GM19043 (cell line): ENCODE data around the gene TMEM254.
"Not testable (repeated sequence)": the region's sequence is repeated elsewhere in the genome, so short reads cannot be mapped to it uniquely, and the experiment has no call there.

Experiments used
- ATAC-seq: cut with Tn5 transposase; IDR thresholded peaks from one replicate; pipeline ENCODE4 v1.9.1; 2021; ENCODE audit warnings: low read depth; ENCODE audit not compliant: unreplicated experiment

The TMEM254 gene, protein sequence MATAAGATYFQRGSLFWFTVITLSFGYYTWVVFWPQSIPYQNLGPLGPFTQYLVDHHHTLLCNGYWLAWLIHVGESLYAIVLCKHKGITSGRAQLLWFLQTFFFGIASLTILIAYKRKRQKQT

DNA sequence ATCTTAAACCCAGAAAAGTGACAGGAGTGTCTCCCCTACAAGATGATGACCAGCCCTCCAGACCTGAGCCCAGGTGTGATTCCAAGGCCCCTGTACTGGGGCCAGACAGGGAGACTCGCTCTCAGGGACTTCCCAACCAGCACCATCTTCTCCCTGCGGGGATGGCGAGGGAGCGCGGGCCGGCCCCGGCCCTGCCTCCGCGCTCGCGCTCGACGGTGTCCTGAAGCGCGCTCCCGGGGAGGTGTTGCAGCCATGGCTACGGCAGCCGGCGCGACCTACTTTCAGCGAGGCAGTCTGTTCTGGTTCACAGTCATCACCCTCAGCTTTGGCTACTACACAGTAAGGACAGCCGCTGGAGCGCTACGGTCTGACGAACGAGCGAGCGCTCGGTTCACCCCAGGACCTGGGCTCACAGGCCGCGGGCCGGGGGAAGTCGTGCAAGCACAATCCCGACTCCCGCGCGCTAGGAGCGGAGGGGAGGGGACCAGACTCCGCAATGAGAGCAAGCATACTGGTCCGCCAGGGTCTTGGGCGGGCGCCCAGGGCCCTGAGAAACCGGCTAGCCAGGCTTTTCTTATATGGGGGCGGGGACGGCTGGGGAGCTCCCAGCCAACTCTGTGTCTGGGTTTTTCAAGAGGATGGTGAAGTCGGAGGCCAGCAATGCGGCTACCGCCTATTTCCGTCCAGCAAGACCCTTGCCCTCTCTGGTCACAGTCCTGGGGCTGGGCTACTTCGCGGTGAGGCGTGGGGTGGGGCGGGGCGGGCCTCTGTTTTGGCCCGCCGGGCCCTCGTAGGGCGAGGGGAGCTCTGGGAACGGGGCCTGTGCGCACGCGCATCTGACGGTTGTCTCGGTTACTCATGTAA lies at the start of gene TMEM254:
TMEM254 (plus strand) TSS at position 218 of the 864 bp plus-strand sequence; CDS start at position 253, 35 bp downstream.
- peak; percentile 87 for ATAC-seq

DNA sequence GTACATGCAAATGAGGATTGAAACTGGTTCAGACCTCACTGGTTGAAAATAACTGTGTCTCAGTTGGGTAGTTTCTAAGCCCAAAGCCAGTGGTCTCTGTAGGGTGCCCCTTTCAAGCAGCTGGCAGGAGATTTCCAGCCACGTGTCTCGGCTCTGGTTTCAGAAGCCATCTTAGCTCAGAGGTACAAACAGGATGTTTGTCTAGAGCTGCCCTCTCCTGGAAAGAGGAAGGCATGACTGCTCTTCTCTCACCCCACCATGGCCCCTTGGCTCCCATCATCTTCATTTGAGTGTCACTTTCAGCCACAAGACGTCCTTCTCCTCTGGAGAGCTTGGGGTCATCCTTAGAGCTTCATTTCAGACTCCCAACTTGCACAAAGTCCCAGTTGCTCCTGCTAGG lies 49.3 kb upstream of the TMEM254 start:
- ATAC-seq: not testable (repeated sequence)

DNA sequence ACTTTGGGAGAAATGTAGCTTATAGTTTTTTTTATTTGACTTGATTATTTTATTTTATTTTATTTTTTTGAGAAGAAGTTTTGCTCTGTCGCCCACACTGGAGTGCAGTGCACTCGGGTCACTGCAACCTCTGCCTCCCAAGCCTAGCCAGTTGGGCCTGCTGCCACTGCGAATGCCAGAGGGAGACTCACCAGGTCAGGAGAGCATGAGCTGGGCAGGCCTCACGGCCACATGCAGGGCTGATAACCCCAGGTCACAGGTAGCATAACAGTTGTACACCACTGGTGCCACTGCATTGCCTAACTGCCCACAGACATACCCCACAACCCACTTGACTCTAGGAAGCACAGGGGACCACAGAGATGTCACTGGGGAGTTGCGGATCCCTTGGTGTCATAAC lies 48.6 kb upstream of the TMEM254 start:
- not testable (repeated sequence) for ATAC-seq

GRCh38 chr10:80032503-80032902 lies 46.0 kb upstream of the TMEM254 start:
- no peak for ATAC-seq

DNA sequence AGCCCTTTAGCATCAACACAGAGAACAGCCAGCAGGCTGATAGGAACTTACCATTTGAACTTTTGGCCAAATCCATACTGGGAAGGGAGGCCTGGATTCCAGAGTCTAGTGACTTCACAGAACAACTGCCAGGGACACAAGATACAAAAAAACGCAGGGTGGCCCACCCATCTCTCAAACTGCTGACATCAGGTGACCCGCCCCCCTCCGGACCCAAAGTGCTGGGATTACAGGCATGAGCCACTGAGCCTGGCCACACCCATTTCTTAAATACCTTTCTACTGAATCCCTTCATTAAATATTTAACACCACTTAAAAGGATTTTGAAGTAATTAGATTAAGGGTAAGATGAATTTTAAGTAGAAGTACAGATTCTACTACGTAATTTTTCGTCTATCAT lies 43.7 kb upstream of the TMEM254 start:
- ATAC-seq: not testable (repeated sequence)

DNA sequence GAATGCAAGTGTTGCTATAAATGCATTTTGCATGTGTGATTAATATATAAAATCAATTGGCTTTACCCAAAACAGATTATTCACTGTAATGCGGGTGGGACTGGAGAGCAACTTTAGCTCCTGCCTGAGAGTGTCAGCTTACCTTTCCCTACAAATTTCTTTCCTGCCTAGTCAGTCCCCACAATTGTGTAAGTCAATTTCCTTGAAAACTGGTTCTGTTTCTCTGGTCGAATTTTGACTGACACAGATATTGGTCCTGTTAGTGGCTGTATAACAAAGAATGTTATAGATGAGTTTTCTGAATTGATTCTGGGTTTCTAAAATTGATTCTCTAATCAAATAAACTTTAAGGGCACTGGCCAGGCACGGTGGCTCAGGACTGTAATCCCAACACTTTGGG lies 43.0 kb upstream of the TMEM254 start:
- not testable (repeated sequence) for ATAC-seq

- not testable (repeated sequence) for ATAC-seq
These were observed 41.5 kb upstream of the TMEM254 start for GRCh38 chr10:80036921-80037500.

DNA sequence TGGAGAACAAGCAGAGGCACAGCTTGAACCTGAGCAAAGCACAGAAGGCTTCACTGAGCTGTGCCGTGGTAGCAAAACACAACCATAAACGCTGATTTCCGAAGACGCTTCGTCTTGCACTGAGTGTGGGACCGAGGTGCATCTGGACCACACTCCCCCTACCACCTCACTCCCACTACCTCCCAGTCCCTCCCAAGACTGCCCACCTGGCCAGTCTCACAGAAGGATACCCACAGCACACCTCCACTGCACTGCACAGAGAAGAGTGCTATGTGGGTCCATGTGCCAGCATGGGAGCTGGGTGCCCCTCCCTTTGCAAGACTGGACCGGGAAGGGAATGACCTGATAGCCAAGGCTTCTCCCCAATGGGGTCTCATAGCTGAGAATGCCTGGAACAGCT lies 40.2 kb upstream of the TMEM254 start:
- not testable (repeated sequence) for ATAC-seq

DNA sequence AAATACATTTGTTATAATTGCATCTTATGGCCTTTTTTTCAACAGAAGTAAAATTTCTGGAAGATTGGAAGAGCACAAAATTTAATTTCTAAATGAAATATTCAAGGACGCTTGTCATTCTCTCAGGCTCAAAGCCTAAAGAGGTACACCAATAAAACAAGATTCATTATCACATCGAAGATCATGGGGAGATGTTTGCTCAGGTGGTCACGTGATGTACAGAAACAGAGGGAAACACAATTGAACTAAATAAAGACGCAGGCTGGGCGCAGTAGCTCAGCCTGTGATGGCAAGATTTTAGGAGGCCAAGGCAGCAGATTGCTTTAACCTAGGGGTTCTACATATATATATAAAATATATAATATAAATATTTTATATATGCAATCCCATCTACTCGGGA lies 37.3 kb upstream of the TMEM254 start:
- no peak for ATAC-seq

DNA sequence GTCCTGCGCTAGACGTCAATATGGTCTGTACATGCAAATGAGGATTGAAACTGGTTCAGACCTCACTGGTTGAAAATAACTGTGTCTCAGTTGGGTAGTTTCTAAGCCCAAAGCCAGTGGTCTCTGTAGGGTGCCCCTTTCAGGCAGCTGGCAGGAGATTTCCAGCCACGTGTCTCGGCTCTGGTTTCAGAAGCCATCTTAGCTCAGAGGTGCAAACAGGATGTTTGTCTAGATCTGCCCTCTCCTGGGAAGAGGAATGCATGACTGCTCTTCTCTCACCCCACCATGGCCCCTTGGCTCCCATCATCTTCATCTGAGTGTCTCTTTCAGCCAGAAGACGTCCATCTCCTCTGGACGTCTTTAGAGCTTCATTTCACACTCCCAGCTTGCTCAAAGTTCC lies 33.5 kb upstream of the TMEM254 start:
- not testable (repeated sequence) for ATAC-seq

DNA sequence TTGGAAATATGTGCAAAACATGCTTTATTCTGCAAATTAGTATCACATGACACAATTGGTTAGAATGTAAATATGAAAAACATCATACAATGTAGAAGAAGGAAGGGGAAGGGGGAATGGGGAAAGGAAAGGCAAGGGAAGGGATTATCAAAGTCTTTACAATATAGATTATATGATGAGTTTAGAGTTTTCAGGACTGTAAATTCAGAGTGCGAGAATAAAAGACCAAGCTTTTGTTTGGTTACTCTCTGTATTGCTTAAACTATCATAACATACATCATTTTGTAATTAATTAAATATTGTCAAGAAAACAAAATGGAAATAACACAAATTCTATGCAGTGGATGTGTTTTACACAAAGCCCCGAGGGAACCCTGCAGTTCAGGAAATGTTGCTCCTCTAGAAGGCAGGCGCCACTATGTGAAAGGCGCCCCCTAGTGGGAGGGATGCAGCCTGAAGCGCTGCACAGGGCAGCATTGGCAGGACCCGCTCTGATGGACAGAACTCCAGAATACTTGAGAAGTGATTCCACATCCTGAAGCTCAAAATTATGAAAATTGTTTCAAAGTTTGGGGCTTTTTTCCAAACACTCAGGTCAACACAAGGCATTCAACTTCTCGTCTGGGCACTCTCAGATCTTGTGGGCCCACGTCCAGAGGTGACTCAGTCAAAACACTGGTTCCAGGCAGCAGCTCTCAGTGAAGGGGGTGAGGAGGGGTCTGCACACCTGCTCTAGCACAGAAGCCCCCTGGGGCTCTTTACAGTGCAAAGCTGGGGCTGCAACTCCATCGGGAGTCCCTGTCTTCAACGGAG lies 31.6 kb upstream of the TMEM254 start:
- peak; percentile 81 for ATAC-seq

- no peak for ATAC-seq
These were observed 27.7 kb upstream of the TMEM254 start for GRCh38 chr10:80050752-80051151.

GRCh38 chr10:80051993-80052392 lies 26.5 kb upstream of the TMEM254 start:
- no peak for ATAC-seq

- no peak for ATAC-seq
These were observed 22.7 kb upstream of the TMEM254 start for GRCh38 chr10:80055760-80056159.

DNA sequence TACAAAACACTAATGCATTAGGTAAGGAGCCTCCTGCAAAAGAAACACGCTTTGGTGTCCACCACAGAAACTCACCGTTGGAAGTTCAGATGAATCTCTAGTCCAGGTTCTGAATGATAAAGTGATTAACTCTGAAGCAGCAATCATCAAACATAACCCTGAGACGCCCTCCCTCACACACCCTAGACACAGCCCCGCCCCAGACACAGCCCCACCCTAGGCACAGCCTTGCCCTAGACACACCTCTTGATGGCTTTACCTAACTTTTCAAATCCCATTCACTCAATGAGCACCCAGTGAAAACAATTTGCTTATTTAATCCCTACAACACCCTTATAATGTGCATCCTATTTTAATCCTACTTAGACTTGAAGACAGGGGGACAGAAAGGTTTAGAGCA lies 21.3 kb upstream of the TMEM254 start:
- no peak for ATAC-seq

DNA sequence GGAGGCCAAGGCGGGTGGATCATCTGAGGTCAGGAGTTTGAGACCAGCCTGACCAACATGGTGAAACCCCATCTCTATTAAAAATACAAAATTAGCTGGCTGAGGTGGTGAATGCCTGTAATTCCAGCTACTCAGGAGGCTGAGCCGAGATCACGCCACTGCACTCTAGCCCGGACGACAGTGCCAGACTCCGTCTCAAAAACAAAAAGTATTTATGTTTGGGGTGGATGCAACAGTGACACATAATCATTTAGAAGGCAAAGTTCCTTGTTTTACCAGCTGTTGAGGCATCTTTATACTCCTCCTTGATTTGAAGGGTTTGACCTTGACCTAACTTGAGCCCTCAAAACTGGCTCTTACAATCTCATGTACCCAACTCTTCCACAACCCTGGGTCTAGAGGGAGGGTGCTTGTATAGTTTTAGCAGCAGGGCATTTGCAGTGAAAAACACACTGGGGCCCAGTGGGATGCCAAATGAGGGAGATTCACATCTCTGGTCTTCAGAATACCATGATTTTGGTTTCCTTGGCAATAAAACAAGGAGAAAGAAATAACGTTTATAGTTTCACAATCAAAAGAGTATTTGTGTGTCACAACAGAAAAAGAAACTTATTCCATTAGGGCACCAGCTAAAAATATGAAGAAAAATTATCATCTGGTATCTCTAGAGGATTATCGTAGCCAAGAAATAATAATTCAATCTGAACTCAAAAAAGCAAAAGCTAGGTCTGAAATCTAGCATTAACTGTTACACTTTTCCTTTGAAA lies 14.2 kb upstream of the TMEM254 start:
- no peak for ATAC-seq

DNA sequence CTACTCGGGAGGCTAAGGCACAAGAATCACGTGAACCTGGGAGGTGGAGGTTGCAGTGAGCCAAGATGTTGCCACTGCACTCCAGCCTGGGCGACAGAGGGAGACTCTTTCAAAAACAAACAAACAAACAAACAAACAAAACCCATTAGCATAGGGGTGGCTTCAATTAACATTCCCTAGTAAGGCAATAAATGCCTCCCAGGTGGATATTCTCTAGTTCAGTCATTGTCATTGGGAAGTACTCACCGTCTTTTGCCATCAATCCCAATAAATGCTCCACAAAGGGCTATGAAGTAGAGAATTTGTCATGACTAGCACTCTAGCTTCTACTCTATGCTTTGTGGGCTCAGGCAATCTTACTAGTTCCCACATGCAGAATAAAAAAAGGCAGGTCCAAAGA lies 11.7 kb upstream of the TMEM254 start:
- ATAC-seq: no peak

DNA sequence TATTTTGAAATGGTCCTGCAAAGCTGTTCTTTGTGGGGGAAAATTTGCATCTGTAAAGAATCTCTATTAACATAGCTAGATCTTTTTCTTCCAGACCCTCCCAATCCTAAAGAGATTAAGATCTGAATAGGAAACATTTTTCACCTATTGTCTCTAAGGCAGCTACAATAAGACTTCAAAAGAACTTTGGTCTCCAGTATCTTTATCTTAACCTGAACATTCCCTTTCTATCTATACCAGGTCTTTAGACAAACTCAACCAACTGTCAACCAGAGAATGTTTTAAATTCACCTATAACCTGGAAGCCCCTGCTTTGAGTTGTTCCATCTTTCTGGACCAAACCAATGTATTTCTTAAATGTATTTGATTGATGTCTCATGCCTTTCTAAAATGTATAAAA lies 10.6 kb upstream of the TMEM254 start:
- not testable (repeated sequence) for ATAC-seq

GRCh38 chr10:80068270-80068669 lies 10.2 kb upstream of the TMEM254 start:
- no peak for ATAC-seq

- no peak for ATAC-seq
These were observed 8.4 kb upstream of the TMEM254 start for GRCh38 chr10:80070057-80070456.
